SH-SY5Y (cell line): ENCODE data around the gene SLC44A5.

Source experiments
- GATA2 ChIP-seq: IDR thresholded peaks from 2 replicates; pipeline ENCODE4 v1.6.1; 2011; ENCODE audit warnings: mild to moderate bottlenecking, low read depth, low read length
- GATA3 ChIP-seq: IDR thresholded peaks from 2 replicates; pipeline ENCODE4 v1.6.1; 2011; ENCODE audit warnings: low read depth, mild to moderate bottlenecking, low read length, moderate library complexity

DNA sequence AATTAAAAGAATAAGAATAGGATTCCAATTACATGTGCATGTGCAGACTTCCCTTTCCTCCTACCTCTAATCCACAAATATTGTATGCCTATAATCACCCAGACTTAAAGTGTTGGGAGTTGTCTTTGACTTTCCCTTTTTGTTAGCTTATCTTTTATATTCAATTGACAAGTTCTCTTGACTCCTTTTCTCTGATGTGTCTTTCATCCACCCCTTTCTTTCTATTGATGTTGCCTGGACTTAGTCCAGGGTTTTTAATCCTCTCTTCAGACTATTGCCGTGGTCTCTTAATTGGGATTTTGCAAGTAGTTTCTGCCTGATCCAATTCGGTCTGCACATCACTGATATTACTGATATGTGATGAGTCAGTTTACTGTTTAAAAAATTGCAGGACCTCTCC lies 305.9 kb downstream of the SLC44A5 start:
- no peak for TF ChIP-seq GATA3
- TF ChIP-seq GATA2: no peak
